Mammary epithelial cell (primary cell): ENCODE measurements around the gene TCERG1L.

Experiments
- EZH2 ChIP-seq: IDR thresholded peaks from 2 replicates; pipeline ENCODE4 v1.6.1; 2012; ENCODE audit warnings: low read length, inconsistent platforms, borderline replicate concordance
- TF ChIP-seq, protein P1 (sequence below), 2 donors: IDR thresholded peaks in 1 of 2; conservative IDR thresholded peaks in 1 of 2; 2 replicates each; pipeline ENCODE4 v1.5.1; 2011 to 2012; ENCODE audit warnings: inconsistent platforms in 2 of 2, low read length in 2 of 2, mild to moderate bottlenecking in 2 of 2, control low read depth in 1 of 2, low read depth in 1 of 2; ENCODE audit not compliant: insufficient read depth in 1 of 2; ENCODE audit errors: extremely low read depth in 1 of 2

DNA sequence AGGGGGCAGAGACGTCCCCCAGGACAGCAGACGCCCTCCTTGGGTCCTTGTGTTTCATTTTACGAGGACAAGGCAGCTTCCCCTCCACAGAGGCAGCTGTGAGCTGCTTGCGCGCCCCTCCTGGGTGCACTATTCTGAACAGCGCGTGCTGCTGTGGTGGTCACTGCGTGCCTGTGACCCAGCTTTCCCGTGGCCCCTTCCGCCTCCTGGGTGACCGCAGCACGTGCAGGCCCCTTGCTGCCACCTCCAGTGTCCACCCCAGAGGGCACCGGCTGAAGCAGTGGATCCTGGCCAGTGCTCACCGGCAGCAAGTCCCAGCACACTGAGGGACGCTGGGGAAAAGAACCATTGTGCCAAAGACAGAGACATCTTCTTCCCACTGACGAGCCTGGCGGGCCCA is 81.4 kb downstream of the TCERG1L start:
- TF ChIP-seq, protein P1, sequence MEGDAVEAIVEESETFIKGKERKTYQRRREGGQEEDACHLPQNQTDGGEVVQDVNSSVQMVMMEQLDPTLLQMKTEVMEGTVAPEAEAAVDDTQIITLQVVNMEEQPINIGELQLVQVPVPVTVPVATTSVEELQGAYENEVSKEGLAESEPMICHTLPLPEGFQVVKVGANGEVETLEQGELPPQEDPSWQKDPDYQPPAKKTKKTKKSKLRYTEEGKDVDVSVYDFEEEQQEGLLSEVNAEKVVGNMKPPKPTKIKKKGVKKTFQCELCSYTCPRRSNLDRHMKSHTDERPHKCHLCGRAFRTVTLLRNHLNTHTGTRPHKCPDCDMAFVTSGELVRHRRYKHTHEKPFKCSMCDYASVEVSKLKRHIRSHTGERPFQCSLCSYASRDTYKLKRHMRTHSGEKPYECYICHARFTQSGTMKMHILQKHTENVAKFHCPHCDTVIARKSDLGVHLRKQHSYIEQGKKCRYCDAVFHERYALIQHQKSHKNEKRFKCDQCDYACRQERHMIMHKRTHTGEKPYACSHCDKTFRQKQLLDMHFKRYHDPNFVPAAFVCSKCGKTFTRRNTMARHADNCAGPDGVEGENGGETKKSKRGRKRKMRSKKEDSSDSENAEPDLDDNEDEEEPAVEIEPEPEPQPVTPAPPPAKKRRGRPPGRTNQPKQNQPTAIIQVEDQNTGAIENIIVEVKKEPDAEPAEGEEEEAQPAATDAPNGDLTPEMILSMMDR (conservative IDR thresholded peaks at IDR 0.05 in 1 of 2, IDR thresholded peaks at IDR 0.05 in 1 of 2; ENCODE audit: extremely low read depth in 1 of 2, insufficient read depth in 1 of 2, low read depth in 1 of 2, low read length in 2 of 2) = no peak
- TF ChIP-seq EZH2 = no peak
